M059J (cell line): ENCODE data around the gene ADARB2. TPM values are rescaled to one million over a fixed set of nuclear protein-coding genes. Genes with fewer than 3 reads are reported as not detected.

Experiments
- DNase-seq: peaks from one replicate; pipeline ENCODE4 v3.0.0-alpha.2; 2012; ENCODE audit warnings: low read depth
- total RNA-seq: library from RNA; depleted of rRNA; stranded (reverse); fragments of >200 nt; shearing (Covaris generic); gene quantifications from 2 replicates; pipeline ENCODE4 v1.2.3, GENCODE V29; 2014

ADARB2 gene
- total RNA-seq, 1 experiment from 2014 or later = not detected

GRCh38 chr10:1571587-1572237 lies 165.6 kb downstream of the ADARB2 start:
- DNase-seq = no peak

GRCh38 chr10:1570416-1571051 lies 166.8 kb downstream of the ADARB2 start:
- no peak for DNase-seq

DNA sequence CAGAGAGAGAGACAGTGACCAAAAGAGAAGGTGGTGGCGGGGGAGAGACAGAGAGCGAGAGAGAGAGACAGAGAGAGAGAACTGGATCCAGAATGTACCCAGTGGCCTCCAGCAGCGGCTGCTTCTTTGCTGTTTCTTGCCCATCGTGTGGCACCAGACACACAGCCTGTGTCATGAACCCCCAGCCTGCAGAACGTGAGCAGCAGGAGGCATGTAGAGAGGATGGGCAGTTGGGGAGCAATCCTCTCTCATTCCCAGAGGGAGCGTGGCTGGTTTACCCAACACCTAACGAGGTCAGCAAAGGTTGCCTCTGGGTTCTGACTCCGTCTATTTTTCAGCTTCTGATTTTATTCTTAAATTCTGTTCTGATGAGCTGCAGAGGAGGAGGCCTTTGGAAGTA lies 168.1 kb downstream of the ADARB2 start:
- DNase-seq = no peak

GRCh38 chr10:1567742-1568495 lies 169.4 kb downstream of the ADARB2 start:
- DNase-seq = no peak

DNA sequence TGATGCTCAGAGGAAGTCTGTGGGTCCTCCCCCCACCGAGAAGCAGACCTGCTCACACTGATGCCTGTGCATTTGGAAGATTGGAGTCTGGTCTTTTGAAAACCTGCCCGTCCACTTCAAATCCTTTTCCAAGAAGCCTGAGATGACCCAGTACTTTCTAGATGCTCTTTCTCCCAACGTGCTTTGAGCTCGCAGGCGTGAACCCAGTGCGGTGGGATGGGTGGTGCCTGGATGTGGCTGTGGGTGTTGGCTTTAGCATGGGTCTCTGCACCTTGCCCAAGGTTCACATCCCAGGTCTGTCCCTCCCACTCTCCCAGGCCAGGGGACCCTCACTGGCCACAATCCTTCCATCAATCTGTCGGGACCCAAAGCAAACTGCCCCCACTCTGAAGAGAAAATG lies 170.2 kb downstream of the ADARB2 start:
- no peak for DNase-seq

- DNase-seq = no peak
Observed at GRCh38 chr10:1564791-1565190, 172.5 kb downstream of the ADARB2 start.

- DNase-seq = no peak
Observed at GRCh38 chr10:1563028-1563427, 174.3 kb downstream of the ADARB2 start.

GRCh38 chr10:1561731-1562337 lies 175.5 kb downstream of the ADARB2 start:
- no peak for DNase-seq

DNA sequence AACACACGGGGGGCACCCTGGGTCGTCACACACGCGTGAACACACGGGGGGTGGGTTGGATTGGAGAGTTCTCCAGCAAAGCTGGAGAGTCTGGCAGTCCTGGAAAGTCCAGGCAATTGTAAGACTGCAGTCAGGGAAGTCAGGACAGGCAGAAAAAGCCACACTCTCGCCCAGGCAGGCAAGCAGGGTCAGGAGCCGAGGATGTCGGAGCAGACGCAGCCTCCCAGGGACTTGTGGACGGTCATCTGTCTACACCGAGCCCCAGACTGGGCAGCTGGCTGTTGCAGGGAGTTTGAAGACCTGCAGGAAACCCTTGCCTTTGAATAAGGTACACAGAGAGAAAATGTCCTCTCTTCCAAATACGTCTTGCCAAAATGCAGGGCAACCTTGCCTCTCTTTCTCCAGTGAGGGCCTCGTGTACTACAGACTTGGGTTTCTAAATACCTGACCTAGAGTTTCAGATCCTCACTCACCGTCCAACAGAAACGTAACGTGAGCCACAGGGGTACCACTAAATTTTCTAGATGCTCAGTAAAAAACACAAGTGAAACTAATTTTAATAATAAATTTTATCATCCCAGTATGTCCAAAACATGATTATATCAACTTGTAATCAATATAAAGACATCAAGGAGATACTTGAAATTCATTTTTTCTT lies 176.7 kb downstream of the ADARB2 start:
- no peak for DNase-seq

DNA sequence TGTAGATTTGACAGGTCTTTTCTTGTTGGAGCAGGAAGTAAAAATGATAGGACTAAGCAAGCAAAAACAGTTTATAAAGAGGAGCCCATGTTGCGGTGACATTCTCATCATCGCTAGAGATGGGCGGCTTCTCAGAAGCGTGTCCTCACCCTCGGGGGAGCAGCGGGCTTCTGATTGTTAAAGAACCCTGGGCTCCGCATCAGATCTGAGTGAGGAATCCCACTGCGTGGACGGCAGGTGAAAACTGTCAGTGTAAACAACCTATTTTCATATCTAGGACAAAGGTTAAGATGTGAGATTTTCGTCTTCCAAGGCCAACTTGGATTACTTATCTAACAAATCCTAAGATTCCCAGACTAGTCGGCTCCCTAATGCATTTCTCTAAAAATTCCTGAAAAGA lies 177.6 kb downstream of the ADARB2 start:
- no peak for DNase-seq

- DNase-seq = no peak
Observed at GRCh38 chr10:1559311-1559710, 178.0 kb downstream of the ADARB2 start.

DNA sequence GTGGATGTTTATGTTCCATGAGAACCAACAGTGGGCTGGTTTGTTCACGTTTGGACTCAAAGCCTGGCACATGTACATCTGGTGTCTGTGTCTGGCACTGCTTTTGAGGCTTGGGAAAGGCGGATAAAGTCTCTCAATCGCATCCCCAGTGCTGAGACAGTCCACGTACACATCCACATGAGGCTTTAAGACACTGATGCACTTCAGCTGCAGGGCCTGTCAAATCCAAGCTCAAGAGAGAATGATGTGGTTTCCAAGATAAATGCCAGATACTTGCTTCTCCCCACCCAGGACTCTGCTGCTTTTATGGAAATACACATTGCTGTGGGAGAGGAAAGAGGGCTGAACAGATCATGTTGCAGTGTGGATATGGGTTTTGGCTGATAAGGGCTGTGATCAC lies 178.4 kb downstream of the ADARB2 start:
- no peak for DNase-seq

DNA sequence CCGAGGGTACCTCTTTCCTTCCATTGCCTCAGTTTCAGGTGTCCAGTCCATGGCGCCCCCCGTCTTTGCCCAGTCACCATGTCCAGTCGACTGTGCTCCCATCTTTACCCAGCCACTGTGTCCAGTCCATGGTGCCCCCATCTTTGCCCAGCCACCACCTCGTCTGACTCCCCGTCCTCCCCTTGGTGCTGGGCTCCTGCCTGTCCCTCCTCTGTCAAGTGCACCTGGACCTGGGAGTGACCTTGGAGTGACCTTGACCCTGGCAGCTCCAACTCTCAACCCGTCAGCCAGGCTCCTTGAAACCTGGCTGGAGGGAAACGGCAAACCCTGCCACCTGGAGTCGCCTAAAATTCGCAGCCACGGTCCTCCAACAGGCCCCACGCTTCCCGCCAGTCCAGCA lies 180.2 kb downstream of the ADARB2 start:
- no peak for DNase-seq

DNA sequence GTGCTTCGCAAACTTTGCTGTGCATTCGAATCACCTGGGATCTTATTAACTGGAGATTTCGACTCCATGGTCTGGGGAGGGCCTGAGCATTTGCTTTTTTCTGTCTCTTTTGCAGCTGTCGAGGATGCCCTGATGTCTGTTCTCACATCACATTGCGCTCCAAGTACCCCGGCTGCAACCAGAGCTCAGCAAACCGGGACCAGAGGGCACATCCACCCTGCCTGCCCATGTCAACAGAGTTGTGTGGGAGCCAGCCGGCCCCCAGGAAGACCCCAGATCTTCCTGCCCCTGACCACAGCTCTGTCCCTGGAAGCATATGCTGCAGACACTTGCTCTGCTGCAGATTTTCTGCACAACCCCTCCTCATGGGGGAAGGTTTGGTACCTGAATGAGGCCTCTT lies 180.8 kb downstream of the ADARB2 start:
- no peak for DNase-seq

DNA sequence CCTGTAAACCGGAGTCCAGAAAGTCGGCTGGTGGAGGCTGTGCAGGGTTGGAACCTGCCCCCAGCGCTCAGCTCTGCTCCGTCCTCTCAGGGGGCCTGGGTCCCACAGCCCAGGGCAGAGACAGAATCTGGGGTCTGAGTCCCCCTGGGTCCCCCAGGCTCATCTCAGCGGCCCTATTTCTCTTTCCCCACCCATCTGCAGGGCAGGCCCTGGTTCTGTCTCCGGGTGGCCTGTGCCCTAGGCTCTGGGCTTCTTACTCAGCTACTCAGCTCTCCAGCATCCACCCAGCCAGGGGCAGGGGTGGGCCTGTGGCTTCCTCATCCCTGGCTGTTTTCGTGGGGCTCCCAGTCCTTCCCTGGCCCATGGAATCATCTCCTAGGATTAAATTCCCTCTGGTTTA lies 183.4 kb downstream of the ADARB2 start:
- no peak for DNase-seq

DNA sequence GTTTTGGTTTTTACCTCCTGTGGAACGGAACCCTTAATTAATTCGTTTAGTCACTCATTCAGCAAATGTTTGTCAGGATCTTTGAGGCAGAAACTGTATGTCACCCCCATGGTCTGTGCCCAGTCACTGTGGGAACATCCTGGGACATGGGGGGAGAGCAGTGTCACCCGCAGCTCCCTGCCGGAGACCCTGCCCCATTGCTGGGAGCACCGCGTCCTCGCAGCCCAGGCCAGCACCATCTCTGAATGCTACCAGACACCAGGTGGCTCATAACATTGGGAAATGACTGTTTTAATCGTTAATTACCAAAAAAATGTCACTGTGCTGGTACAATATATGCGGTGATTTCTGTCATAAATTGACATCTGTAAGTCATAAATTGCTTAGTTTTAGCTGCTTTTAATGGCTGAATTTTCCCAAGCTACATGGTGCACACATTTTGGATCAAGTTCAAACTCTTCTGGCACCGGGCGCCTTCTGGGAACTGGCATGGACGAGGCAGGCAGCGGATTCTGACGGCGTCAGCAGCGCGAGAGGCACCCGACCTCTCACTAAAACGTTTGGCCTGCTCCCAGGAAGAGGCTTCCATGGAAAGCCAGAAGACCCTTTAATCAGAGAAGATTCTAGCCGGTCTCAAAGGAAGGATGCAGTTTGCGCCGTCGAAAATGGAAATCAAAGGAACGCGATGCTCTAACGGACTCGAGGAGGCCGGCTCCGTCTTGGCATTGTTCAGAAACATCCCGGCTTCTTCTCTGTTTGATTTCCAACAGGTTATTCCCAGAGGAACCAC lies 184.2 kb downstream of the ADARB2 start:
- DNase-seq = no peak

GRCh38 chr10:1552406-1552805 lies 184.9 kb downstream of the ADARB2 start:
- no peak for DNase-seq

DNA sequence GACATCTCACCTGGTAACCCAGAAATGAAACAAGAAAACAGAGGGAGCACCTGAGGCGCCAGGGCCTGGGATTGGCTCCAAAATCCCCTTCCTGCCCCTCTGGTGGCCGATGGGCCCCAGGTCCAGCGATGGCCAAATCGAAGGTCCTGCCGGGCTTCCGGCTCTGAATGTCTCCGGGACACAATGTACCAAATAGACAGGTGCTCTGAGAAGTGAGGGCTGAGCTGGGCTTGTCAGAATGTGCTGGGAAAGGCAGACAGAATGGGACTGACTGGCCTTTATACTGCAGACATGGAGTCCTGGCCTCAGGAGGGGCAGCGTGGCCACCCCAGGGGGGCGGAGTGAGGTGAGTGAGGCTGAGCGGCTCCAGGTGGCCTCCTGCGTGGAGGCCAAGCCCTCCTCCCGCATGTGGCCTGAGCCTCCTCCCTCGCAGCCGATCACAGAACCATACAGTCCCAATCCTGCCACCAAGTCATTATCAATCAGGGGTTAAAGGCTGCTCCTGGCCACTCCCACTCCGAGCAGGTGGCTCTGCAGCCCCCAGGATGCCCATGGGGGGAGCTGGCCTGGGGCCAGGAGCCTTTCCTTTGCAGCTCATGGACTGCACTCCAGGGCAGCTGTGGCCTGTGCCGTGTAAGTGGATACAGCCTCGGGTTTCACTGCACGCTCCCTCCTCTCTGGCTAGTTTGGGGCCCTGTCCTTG lies 185.5 kb downstream of the ADARB2 start:
- no peak for DNase-seq

DNA sequence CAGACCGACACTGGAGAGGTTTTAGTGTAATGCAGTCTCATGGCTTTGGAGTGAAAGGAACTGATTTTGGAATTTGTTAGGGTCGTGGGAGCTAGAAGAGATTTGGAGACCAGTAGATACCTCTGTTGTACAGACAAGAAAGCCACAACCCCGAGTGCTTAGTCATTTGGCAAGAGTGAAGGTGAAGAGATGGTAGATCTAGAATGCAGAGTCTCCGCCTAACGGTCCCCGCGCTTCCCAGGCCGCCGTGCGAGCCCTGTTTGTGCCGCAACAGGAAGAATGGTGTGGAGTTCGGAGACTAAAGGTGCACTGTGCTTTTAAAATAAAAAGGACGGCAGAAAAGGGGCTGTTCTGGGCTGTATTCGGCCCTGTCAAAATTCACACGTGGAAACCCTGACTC lies 186.7 kb downstream of the ADARB2 start:
- DNase-seq = no peak

GRCh38 chr10:1550291-1550595 lies 187.1 kb downstream of the ADARB2 start:
- no peak for DNase-seq
